HG02642 (cell line): ENCODE measurements around the gene GRIP1.

Experiments used
- ATAC-seq: cut with Tn5 transposase; IDR thresholded peaks from one replicate; pipeline ENCODE4 v1.9.1; 2021; ENCODE audit warnings: mild to moderate bottlenecking; ENCODE audit not compliant: unreplicated experiment, poor library complexity

The GRIP1 gene

GRCh38 chr12:66301944-66302826 lies 376.7 kb downstream of the GRIP1 start, which contains the start of gene HELB:
HELB (plus strand) TSS chr12:66302493; CDS start chr12:66302604, 111 bp downstream.
- peak; percentile 95 for ATAC-seq

GRCh38 chr12:66297923-66298322 lies 381.0 kb downstream of the GRIP1 start:
- no peak for ATAC-seq
